Erythroblast (primary cell): ENCODE results near the gene KLF2.

Source experiments
- GATA1 ChIP-seq: IDR thresholded peaks from 2 replicates; pipeline ENCODE4 v1.6.1; 2011; ENCODE audit warnings: low read depth, mild to moderate bottlenecking, control low read depth, low read length, moderate library complexity
- POLR2A ChIP-seq: IDR thresholded peaks from 2 replicates; pipeline ENCODE4 v1.6.1; 2011; ENCODE audit warnings: mild to moderate bottlenecking, low read length

DNA sequence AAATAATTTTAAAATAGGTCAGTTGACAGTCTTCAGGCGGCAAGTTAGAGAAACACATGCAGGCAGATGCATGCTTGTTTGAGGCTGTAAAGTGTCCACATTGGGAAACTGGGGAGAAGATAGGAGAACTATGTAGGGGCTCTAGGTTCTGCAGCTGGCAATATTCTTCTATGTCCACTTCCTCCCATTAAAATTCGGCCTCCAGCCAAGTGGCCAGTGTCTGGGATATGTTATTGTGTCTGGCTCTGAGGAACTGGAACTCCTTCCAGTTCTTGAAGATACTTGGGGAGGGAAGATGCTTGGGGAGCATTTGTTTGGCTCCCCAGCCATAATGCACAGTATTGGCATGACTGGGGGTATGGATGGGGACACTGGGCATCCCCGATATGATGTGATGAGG is 20.9 kb upstream of the KLF2 start:
- TF ChIP-seq POLR2A (no peak), GATA1 (no peak)
